ENCODE results near the gene SERINC2. TPM values are rescaled to one million over a fixed set of nuclear protein-coding genes. Genes with fewer than 3 reads are reported as not detected.
A peak's percentile ranks its signal among the peaks of the same experiment; 100 is the strongest.

SERINC2 gene
- total and polyA plus RNA-seq, 9 of the 15 experiments (the other 6 are each of a cell fraction or from before 2014, with no cell fraction given): 0.07 to 1.2 (median 0.70) TPM; not detected in 2

DNA sequence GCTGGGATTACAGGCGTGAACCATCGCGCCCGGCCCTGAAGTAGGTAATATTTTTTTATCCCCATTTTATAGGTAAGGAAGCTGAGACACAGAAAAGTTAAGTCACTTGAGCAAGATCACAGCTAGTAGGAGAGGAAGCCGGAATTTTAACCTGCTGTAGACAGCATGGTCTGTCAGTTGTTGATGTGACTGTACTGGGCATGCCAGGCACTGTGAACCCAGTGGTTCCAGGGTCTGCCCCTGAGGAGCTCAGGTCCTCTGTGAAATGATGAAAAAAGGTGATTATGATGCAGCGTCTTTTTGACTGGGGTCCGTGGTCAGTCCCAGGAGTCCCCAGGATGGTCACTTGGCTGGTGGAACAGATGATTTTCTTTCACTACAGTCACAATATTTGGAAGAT is 23.4 kb upstream of the SERINC2 start:
- ATAC-seq: no peak
- in situ Hi-C loops (cut with MboI) (no loop called here), intact Hi-C loops (cut with micrococcal nuclease) (loop anchor here (10.0 kb wide), 1 partner anchor 205 kb away; no protein-coding TSS in a partner anchor)
- Histone ChIP-seq H3K27ac (ENCODE audit: extremely low read depth, low read depth, low read length) (no peak overlapping the region), H3K9ac (ENCODE audit: insufficient read depth in 1 of 2, low read depth in 2 of 2, low read length in 2 of 2) (no peak overlapping the region), H3K9me3 (replicated peaks; ENCODE audit: control insufficient read depth, insufficient read depth, low read depth, low read length) (no peaks in the 10 kb centered on the region), H3K4me1 (replicated peaks in 1 of 2; ENCODE audit: control insufficient read depth in 2 of 2, insufficient read depth in 2 of 2, low read length in 2 of 2) (peaks cover 3 to 4% of the 10 kb centered on the region in 2 experiments; a peak in 3 of 5 replicates), H3K9me1 (ENCODE audit: control insufficient read depth, insufficient read depth, low read length) (no peaks in the 10 kb centered on the region), H3K4me3 (no peak overlapping the region), H4K20me1 (replicated peaks; ENCODE audit: control insufficient read depth, insufficient read depth, low read length) (peaks cover 8% of the 10 kb centered on the region), H2AFZ (ENCODE audit: low read depth, low read length) (no peak overlapping the region), H3K4me2 (ENCODE audit: insufficient read depth, low read length) (no peak overlapping the region), H3K79me2 (ENCODE audit: control insufficient read depth, insufficient read depth, low read length) (no peaks in the 10 kb centered on the region), H3K36me3 (ENCODE audit: control insufficient read depth, insufficient read depth, low read length) (no peaks in the 10 kb centered on the region), H3K27me3 (ENCODE audit: control insufficient read depth in 2 of 2, insufficient read depth in 2 of 2, low read length in 2 of 2) (peaks cover 14 to 42% of the 10 kb centered on the region in 2 experiments; a peak in 4 of 5 replicates)
- peak; percentile 15 for FAIRE-seq
- 7% methylated on average over 7 of the region's 7 CpGs for WGBS (ENCODE audit: insufficient coverage, low coverage, missing lambda C conversion rate)
- ChIA-PET CTCF (ENCODE audit: low intra/inter-chr PET ratio) (no interaction called here), POLR2A (interaction anchor here (0.6 kb wide), 1 partner anchor 28 kb away, joined by 3 read pairs; no protein-coding TSS in a partner anchor)
- no peak for DNase-seq (ENCODE audit: extremely low read depth in 1 of 4, low spot score in 3 of 4)
- no TSS peak for BruUV-seq (replicated peaks)
- no peak for TF ChIP-seq WHSC1 (IDR thresholded peaks at IDR 0.05; ENCODE audit: low read length)
- no peak for TF ChIP-seq SMC3 (conservative IDR thresholded peaks at IDR 0.05; ENCODE audit: insufficient read depth, low read depth, low read length)
- TF ChIP-seq ZNF398 (CRISPR knock-in tag; IDR thresholded peaks at IDR 0.05): no peak

DNA sequence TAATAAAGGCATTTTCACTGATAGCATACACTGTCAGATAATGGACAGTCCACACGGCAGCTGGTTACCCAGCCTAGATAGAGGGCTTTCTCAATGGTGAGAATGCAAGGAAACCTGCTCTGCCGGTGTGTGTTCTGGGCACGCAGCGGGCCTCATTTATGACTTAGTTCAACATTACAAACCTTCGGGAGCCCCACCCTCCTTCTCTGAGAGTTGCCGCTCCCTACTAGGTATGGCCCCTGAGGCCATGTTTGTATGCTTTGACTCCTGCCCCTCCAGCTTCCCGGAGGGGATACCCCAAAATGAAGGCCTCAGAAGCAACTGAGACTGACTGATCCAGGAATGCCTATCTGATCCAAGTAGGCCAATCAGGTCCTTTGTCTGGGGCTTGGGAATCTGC is 22.9 kb upstream of the SERINC2 start:
- BruUV-seq (replicated peaks): no TSS peak
- ATAC-seq (no peak), DNase-seq (ENCODE audit: extremely low read depth in 1 of 4, low spot score in 3 of 4) (no peak), FAIRE-seq (no peak)
- H3K9me3 ChIP-seq (replicated peaks; ENCODE audit: control insufficient read depth, insufficient read depth, low read depth, low read length): no peaks in the 10 kb centered on the region
- H3K27me3 ChIP-seq (ENCODE audit: control insufficient read depth in 2 of 2, insufficient read depth in 2 of 2, low read length in 2 of 2): peaks cover 14 to 44% of the 10 kb centered on the region in 2 experiments; a peak in 4 of 5 replicates
- ChIA-PET POLR2A (interaction anchor here (0.6 kb wide), 1 partner anchor 28 kb away, joined by 3 read pairs; no protein-coding TSS in a partner anchor), CTCF (ENCODE audit: low intra/inter-chr PET ratio) (no interaction called here)
- in situ Hi-C loops (cut with MboI) (no loop called here), intact Hi-C loops (cut with micrococcal nuclease) (loop anchor here (10.0 kb wide), 1 partner anchor 205 kb away; no protein-coding TSS in a partner anchor)
- no peak overlapping the region for H3K4me2 ChIP-seq (ENCODE audit: insufficient read depth, low read length)
- no peaks in the 10 kb centered on the region for H3K36me3 ChIP-seq (ENCODE audit: control insufficient read depth, insufficient read depth, low read length)
- H3K79me2 ChIP-seq (ENCODE audit: control insufficient read depth, insufficient read depth, low read length): no peaks in the 10 kb centered on the region
- 7% methylated on average over 7 of the region's 7 CpGs for WGBS (ENCODE audit: insufficient coverage, low coverage, missing lambda C conversion rate)
- no peak overlapping the region for H3K27ac ChIP-seq (ENCODE audit: extremely low read depth, low read depth, low read length)
- peaks cover 12% of the 10 kb centered on the region for H4K20me1 ChIP-seq (replicated peaks; ENCODE audit: control insufficient read depth, insufficient read depth, low read length)
- no peak overlapping the region for H2AFZ ChIP-seq (ENCODE audit: low read depth, low read length)
- H3K9me1 ChIP-seq (ENCODE audit: control insufficient read depth, insufficient read depth, low read length): no peaks in the 10 kb centered on the region
- no peak overlapping the region for H3K4me3 ChIP-seq
- no peak overlapping the region for H3K9ac ChIP-seq (ENCODE audit: insufficient read depth in 1 of 2, low read depth in 2 of 2, low read length in 2 of 2)
- H3K4me1 ChIP-seq (replicated peaks in 1 of 2; ENCODE audit: control insufficient read depth in 2 of 2, insufficient read depth in 2 of 2, low read length in 2 of 2): peaks cover 7 to 8% of the 10 kb centered on the region in 2 experiments; a peak in 4 of 5 replicates
- no peak for TF ChIP-seq CAMTA2 (CRISPR knock-in tag; conservative IDR thresholded peaks at IDR 0.05)
- no peak for TF ChIP-seq NFATC3 (IDR thresholded peaks at IDR 0.05)
- TF ChIP-seq ZNF197 (CRISPR knock-in tag; IDR thresholded peaks at IDR 0.05; ENCODE audit: low read depth): no peak
- no peak for TF ChIP-seq SREBF2 (CRISPR knock-in tag; IDR thresholded peaks at IDR 0.05)
- TF ChIP-seq, protein P1, sequence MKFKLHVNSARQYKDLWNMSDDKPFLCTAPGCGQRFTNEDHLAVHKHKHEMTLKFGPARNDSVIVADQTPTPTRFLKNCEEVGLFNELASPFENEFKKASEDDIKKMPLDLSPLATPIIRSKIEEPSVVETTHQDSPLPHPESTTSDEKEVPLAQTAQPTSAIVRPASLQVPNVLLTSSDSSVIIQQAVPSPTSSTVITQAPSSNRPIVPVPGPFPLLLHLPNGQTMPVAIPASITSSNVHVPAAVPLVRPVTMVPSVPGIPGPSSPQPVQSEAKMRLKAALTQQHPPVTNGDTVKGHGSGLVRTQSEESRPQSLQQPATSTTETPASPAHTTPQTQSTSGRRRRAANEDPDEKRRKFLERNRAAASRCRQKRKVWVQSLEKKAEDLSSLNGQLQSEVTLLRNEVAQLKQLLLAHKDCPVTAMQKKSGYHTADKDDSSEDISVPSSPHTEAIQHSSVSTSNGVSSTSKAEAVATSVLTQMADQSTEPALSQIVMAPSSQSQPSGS (CRISPR knock-in tag; IDR thresholded peaks at IDR 0.05): no peak
- TF ChIP-seq NUFIP1 (IDR thresholded peaks at IDR 0.05; ENCODE audit: partially characterized antibody): no peak
- no peak for TF ChIP-seq MYBL2 (IDR thresholded peaks at IDR 0.05; ENCODE audit: low read depth)
- no peak for TF ChIP-seq MYBL2 (CRISPR knock-in tag; IDR thresholded peaks at IDR 0.05; ENCODE audit: borderline replicate concordance)
- TF ChIP-seq SIN3B (IDR thresholded peaks at IDR 0.05; ENCODE audit: low read depth): no peak
- TF ChIP-seq ARNT (IDR thresholded peaks at IDR 0.05): no peak
- TF ChIP-seq CREBBP (IDR thresholded peaks at IDR 0.05; ENCODE audit: low read depth, low read length): no peak
- no peak for TF ChIP-seq CTBP1 (IDR thresholded peaks at IDR 0.05; ENCODE audit: borderline replicate concordance)

Data from K562 (cell line).